HEK293 (cell line): ENCODE results near the gene KYAT1.

ENCODE experiments used
- KLF10 ChIP-seq: fragments of 450-650 bp; IDR thresholded peaks from 2 replicates; pipeline ENCODE4 v1.5.1; 2018; ENCODE audit warnings: missing biosample characterization, mild to moderate bottlenecking, missing genetic modification characterization
- TCF7L2 ChIP-seq: IDR thresholded peaks from 2 replicates; pipeline ENCODE4 v1.6.1; 2011; ENCODE audit warnings: low read depth, mild to moderate bottlenecking, inconsistent platforms, low read length, moderate library complexity, borderline replicate concordance
- ZNF223 ChIP-seq: fragments of 450-650 bp; formaldehyde crosslinking; IDR thresholded peaks from 2 replicates; pipeline ENCODE4 v1.5.1; 2016; ENCODE audit warnings: missing biosample characterization, missing genetic modification characterization
- TF ChIP-seq, protein P1 (sequence below): fragments of 450-650 bp; formaldehyde crosslinking; IDR thresholded peaks from 2 replicates; pipeline ENCODE4 v1.5.1; 2016; ENCODE audit warnings: missing biosample characterization, missing genetic modification characterization
- TF ChIP-seq, protein P2 (sequence below): fragments of 450-650 bp; formaldehyde crosslinking; IDR thresholded peaks from 2 replicates; pipeline ENCODE4 v1.5.1; 2016; ENCODE audit warnings: missing biosample characterization, missing genetic modification characterization
- TF ChIP-seq, protein P3 (sequence below): IDR thresholded peaks from 2 replicates; pipeline ENCODE4 v1.6.1; 2011; ENCODE audit warnings: mild to moderate bottlenecking, low read depth, low read length, borderline replicate concordance

DNA sequence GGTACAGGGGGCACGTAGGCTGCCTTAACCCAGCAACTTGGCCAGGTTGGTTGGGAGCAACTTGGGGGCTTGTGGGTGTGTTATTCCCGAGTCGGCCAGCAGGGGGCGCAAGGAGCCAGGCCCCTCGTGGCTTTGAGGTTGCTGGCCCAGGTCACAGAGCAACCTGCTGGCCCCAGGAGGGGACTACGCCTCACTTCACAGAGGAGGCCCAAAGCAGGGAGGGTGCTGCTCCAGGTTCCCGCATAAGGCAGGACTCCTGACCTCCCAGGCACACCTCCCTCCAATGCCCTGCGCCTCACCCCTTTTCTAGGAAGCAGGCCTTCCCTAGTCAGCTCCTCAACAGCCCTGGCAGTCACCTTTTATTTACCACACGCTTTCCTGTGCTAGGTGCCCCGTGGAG, 18.1 kb downstream of the KYAT1 start:
- TF ChIP-seq, protein P1, sequence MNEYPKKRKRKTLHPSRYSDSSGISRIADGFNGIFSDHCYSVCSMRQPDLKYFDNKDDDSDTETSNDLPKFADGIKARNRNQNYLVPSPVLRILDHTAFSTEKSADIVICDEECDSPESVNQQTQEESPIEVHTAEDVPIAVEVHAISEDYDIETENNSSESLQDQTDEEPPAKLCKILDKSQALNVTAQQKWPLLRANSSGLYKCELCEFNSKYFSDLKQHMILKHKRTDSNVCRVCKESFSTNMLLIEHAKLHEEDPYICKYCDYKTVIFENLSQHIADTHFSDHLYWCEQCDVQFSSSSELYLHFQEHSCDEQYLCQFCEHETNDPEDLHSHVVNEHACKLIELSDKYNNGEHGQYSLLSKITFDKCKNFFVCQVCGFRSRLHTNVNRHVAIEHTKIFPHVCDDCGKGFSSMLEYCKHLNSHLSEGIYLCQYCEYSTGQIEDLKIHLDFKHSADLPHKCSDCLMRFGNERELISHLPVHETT (tag by site-specific recombination) = no peak
- TF ChIP-seq TCF7L2 (no peak), ZNF223 (tag by site-specific recombination) (no peak), KLF10 (no peak)
- TF ChIP-seq, protein P2, sequence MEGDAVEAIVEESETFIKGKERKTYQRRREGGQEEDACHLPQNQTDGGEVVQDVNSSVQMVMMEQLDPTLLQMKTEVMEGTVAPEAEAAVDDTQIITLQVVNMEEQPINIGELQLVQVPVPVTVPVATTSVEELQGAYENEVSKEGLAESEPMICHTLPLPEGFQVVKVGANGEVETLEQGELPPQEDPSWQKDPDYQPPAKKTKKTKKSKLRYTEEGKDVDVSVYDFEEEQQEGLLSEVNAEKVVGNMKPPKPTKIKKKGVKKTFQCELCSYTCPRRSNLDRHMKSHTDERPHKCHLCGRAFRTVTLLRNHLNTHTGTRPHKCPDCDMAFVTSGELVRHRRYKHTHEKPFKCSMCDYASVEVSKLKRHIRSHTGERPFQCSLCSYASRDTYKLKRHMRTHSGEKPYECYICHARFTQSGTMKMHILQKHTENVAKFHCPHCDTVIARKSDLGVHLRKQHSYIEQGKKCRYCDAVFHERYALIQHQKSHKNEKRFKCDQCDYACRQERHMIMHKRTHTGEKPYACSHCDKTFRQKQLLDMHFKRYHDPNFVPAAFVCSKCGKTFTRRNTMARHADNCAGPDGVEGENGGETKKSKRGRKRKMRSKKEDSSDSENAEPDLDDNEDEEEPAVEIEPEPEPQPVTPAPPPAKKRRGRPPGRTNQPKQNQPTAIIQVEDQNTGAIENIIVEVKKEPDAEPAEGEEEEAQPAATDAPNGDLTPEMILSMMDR = peak; percentile 88
- TF ChIP-seq, protein P3, sequence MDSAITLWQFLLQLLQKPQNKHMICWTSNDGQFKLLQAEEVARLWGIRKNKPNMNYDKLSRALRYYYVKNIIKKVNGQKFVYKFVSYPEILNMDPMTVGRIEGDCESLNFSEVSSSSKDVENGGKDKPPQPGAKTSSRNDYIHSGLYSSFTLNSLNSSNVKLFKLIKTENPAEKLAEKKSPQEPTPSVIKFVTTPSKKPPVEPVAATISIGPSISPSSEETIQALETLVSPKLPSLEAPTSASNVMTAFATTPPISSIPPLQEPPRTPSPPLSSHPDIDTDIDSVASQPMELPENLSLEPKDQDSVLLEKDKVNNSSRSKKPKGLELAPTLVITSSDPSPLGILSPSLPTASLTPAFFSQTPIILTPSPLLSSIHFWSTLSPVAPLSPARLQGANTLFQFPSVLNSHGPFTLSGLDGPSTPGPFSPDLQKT = no peak
